ENCODE data around the gene SPECC1. TPM values are rescaled to one million over a fixed set of nuclear protein-coding genes. Genes with fewer than 3 reads are reported as not detected.

The SPECC1 gene
- total RNA-seq, 1 donor from 2014 or later, result 26.9 TPM

DNA sequence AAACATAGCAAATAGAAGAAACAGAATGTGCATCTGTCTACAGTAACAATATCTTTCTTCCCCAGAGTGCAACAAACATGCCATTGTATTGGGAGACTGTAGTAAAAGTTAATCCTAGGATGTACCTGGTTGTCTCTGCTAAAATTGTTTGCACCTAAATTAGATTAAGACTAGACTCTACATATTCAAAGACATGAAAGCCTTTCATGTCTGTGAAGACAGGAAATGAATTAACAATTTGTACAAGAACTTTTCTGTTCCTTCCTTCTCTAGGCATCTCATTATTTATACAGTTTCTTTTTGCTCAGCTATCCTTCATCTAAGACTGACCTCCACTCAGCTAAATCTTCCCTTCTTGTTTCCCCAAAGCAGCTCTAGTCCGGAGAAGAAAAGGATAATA is 237.5 kb downstream of the SPECC1 start:
- ATAC-seq (no peak), DNase-seq (no peak)
- Histone ChIP-seq H3K27me3 (ENCODE audit: low read depth) (no peaks in the 10 kb centered on the region), H3K4me3 (no peak overlapping the region), H3K27ac (no peak overlapping the region), H3K36me3 (peaks cover 8% of the 10 kb centered on the region), H3K4me1 (no peaks in the 10 kb centered on the region), H3K9me3 (no peaks in the 10 kb centered on the region)
- TF ChIP-seq, protein P1, sequence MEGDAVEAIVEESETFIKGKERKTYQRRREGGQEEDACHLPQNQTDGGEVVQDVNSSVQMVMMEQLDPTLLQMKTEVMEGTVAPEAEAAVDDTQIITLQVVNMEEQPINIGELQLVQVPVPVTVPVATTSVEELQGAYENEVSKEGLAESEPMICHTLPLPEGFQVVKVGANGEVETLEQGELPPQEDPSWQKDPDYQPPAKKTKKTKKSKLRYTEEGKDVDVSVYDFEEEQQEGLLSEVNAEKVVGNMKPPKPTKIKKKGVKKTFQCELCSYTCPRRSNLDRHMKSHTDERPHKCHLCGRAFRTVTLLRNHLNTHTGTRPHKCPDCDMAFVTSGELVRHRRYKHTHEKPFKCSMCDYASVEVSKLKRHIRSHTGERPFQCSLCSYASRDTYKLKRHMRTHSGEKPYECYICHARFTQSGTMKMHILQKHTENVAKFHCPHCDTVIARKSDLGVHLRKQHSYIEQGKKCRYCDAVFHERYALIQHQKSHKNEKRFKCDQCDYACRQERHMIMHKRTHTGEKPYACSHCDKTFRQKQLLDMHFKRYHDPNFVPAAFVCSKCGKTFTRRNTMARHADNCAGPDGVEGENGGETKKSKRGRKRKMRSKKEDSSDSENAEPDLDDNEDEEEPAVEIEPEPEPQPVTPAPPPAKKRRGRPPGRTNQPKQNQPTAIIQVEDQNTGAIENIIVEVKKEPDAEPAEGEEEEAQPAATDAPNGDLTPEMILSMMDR (IDR thresholded peaks at IDR 0.05), result no peak
- intact Hi-C loops (cut with DNase I), result no loop called here

DNA sequence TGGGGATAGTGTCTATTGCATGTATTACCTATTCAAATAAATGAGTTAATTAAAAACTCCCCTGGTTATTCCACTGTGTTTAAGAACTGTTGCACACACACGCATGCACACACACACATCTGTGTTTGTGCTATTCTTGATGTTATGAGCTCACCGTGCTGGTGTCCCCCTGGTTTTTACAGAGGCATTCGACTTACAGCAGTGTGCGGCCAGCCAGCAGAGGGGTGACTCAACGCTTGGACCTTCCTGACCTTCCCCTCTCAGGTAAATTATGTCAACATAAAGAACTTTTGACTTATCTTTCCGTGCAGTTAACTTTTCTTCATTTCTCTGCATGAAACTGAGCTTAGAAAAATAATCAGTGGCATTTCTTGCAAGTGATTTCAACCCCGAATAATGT is 244.2 kb downstream of the SPECC1 start:
- intact Hi-C loops (cut with DNase I), result no loop called here
- Histone ChIP-seq H3K4me3 (no peak overlapping the region), H3K4me1 (no peaks in the 10 kb centered on the region), H3K9me3 (no peaks in the 10 kb centered on the region), H3K27ac (no peak overlapping the region), H3K27me3 (ENCODE audit: low read depth) (no peaks in the 10 kb centered on the region), H3K36me3 (peaks cover 11% of the 10 kb centered on the region)
- no peak for ATAC-seq
- DNase-seq, result no peak
- TF ChIP-seq, protein P1 (IDR thresholded peaks at IDR 0.05), result no peak

DNA sequence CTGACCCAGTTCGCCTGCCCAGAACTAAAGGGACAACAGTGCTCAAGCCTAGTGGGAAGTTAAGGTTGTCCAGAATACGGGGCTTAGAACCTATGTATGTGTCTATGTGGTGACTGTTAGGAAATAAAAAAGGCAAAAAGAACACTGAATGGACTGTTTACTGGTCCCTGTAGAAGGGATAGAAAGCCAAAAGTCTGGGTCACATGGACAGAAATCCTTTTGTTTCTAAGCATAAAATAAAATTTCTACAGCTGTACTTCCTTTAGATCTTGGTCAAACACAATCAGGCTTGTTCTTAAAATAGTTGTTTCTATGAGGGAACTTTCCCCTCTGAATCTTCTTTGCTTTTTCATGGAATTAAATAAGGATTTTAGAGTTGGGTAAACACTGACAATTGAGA is 245.4 kb downstream of the SPECC1 start:
- intact Hi-C loops (cut with DNase I), result no loop called here
- DNase-seq (no peak), ATAC-seq (no peak)
- Histone ChIP-seq H3K36me3 (peaks cover 11% of the 10 kb centered on the region), H3K9me3 (no peaks in the 10 kb centered on the region), H3K27ac (no peak overlapping the region), H3K4me3 (no peak overlapping the region), H3K27me3 (ENCODE audit: low read depth) (no peaks in the 10 kb centered on the region), H3K4me1 (no peaks in the 10 kb centered on the region)
- TF ChIP-seq, protein P1 (IDR thresholded peaks at IDR 0.05), result no peak

DNA sequence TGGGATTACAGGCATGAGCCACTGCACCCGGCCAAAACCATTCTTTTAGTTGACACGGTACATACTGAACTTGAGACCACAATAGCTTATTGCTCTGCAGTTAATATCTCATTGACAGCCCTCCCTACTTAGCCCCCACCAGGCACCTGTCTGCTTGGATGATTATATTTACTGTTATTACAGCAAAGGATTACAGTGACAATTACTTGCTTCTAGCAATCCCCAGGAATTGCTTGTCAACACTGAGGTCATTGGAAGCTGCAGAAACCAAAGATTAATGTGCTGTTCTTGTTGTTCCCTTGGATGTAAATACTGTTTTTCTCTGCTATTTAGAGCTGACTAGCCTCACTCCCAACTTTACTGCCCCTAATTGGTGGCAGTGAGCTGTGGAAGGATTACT is 247.0 kb downstream of the SPECC1 start:
- peaks cover 24% of the 10 kb centered on the region for H3K36me3 ChIP-seq
- H3K27me3 ChIP-seq (ENCODE audit: low read depth), result no peaks in the 10 kb centered on the region
- DNase-seq (no peak), ATAC-seq (no peak)
- H3K4me3 ChIP-seq, result no peak overlapping the region
- no peaks in the 10 kb centered on the region for H3K9me3 ChIP-seq
- H3K4me1 ChIP-seq, result no peaks in the 10 kb centered on the region
- TF ChIP-seq, protein P1 (IDR thresholded peaks at IDR 0.05), result no peak
- intact Hi-C loops (cut with DNase I), result no loop called here
- H3K27ac ChIP-seq, result no peak overlapping the region

DNA sequence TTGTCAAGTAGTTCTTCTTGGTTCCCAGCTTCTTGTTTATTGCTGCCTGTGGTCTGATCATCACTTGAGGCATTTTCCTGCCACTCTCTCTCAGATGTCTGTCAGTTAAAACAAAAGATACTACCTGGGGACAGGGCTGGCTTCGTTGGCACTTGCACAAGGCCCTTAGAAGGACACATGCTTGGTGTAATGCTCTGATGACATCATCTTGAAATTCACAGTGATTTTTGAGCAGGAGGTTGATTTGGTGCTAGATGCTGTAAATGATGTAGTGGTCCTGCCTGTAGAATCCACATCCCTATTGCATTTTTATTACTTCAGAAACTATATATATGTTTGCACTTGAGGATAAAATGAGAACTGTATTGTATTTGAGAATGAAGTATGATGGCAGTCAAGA is 247.8 kb downstream of the SPECC1 start:
- TF ChIP-seq, protein P1 (IDR thresholded peaks at IDR 0.05), result no peak
- Histone ChIP-seq H3K27ac (no peak overlapping the region), H3K4me1 (no peaks in the 10 kb centered on the region), H3K27me3 (ENCODE audit: low read depth) (no peaks in the 10 kb centered on the region), H3K9me3 (no peaks in the 10 kb centered on the region), H3K36me3 (peaks cover 24% of the 10 kb centered on the region), H3K4me3 (no peak overlapping the region)
- DNase-seq (no peak), ATAC-seq (no peak)
- intact Hi-C loops (cut with DNase I), result no loop called here

GRCh38 chr17:20257798-20258197 is 248.6 kb downstream of the SPECC1 start:
- Histone ChIP-seq H3K36me3 (peaks cover 24% of the 10 kb centered on the region), H3K4me1 (no peaks in the 10 kb centered on the region), H3K4me3 (no peak overlapping the region), H3K27me3 (ENCODE audit: low read depth) (no peaks in the 10 kb centered on the region), H3K27ac (no peak overlapping the region), H3K9me3 (no peaks in the 10 kb centered on the region)
- intact Hi-C loops (cut with DNase I), result no loop called here
- no peak for ATAC-seq
- no peak for DNase-seq
- TF ChIP-seq, protein P1 (IDR thresholded peaks at IDR 0.05), result no peak

Data from lower lobe of right lung (tissue), 2 donors.